Activated B cell treated with CpG ODN at 0.5 μM for 24 hours (primary cell): ENCODE measurements around the gene LRRC61. TPM values are rescaled to one million over a fixed set of nuclear protein-coding genes. Genes with fewer than 3 reads are reported as not detected.
"Not testable (repeated sequence)": the region's sequence is repeated elsewhere in the genome, so short reads cannot be mapped to it uniquely, and the experiment has no call there.

ENCODE experiments used
- ATAC-seq: fragments of 200-7000 bp; cut with Tn5 transposase; one replicate; pipeline ENCODE4 v1.10.0; 2021; ENCODE audit warnings: low read depth, mild to moderate bottlenecking, moderate library complexity
- CTCF ChIA-PET: fragments of 350-600 bp; sonication (Branson Sonifier 250); formaldehyde crosslinking; loops from one replicate; lab custom pipeline; 2021; ENCODE audit warnings: antibody characterized with exemption; lab: Charles Lee
- POLR2A ChIA-PET: fragments of 350-600 bp; sonication (Branson Sonifier 250); formaldehyde crosslinking; loops from one replicate; lab custom pipeline; 2021; ENCODE audit warnings: antibody characterized with exemption; lab: Charles Lee
- DNase-seq: peaks from one replicate; pipeline ENCODE4 v3.0.0; 2022
- H3K27ac Mint-ChIP-seq: one replicate; pipeline ENCODE4 v1.8.0; 2020; ENCODE audit warnings: mixed read lengths
- H3K27me3 Mint-ChIP-seq: one replicate; pipeline ENCODE4 v1.8.0; 2021; ENCODE audit warnings: mixed read lengths
- H3K36me3 Mint-ChIP-seq: one replicate; pipeline ENCODE4 v1.8.0; 2021; ENCODE audit warnings: low read depth, mixed read lengths
- H3K4me1 Mint-ChIP-seq: one replicate; pipeline ENCODE4 v1.8.0; 2021; ENCODE audit warnings: mixed read lengths
- H3K4me3 Mint-ChIP-seq: one replicate; pipeline ENCODE4 v1.8.0; 2020; ENCODE audit warnings: mild to moderate bottlenecking, mixed read lengths
- H3K9me3 Mint-ChIP-seq: one replicate; pipeline ENCODE4 v1.8.0; 2020; ENCODE audit warnings: mixed read lengths
- intact Hi-C: fragments of 100-400 bp; cut with micrococcal nuclease; formaldehyde crosslinking; loops from one replicate; pipeline ENCODE4 v1.15.1; 2024
- total RNA-seq: library from RNA; stranded (reverse); gene quantifications from 2 replicates; pipeline ENCODE4 v1.2.3, GENCODE V29; 2022
- TF ChIP-seq, protein P1 (sequence below): fragments of 200-600 bp; IDR thresholded peaks from one replicate; pipeline ENCODE4 v1.8.0; 2022; ENCODE audit warnings: antibody characterized with exemption, mild to moderate bottlenecking

Gene LRRC61
- total RNA-seq, 1 donor from 2014 or later, result 11.0 TPM

DNA sequence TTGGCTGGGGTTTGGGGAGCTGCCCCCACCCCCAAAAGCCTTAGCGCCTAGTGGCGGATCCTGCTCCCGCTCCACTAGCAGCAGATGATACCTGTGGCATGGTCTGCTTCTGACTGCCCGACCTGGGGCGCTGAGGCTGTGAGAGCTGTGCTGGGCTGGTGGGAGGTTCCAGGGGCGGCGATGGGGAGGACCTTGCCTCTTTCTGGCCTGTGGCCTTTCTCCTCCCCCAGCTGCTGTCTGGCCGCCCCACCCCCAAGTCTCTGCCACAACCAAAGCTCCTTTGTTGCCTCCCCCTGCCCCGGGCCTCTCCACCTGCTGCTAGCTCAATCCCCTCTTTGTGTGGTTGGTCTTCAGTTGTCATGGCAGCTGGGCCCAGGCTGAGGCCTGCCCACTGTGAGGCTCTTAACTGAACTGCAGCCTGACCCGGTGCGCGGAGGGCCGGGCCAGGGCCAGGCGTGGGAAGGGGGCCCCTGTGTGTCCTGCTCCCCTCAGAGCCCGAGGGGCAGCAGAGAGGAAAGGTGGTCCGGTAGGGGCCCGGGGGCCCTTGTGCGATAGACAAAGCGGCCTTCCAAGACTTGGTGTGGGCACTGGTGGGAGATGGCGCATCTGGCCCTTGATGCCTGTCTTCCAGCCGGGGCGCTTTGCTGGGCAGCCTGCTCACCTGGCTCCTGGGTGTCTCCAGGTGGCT, 60.7 kb downstream of the LRRC61 start:
- H3K27ac Mint-ChIP-seq, result no peak overlapping the region
- TF ChIP-seq, protein P1, sequence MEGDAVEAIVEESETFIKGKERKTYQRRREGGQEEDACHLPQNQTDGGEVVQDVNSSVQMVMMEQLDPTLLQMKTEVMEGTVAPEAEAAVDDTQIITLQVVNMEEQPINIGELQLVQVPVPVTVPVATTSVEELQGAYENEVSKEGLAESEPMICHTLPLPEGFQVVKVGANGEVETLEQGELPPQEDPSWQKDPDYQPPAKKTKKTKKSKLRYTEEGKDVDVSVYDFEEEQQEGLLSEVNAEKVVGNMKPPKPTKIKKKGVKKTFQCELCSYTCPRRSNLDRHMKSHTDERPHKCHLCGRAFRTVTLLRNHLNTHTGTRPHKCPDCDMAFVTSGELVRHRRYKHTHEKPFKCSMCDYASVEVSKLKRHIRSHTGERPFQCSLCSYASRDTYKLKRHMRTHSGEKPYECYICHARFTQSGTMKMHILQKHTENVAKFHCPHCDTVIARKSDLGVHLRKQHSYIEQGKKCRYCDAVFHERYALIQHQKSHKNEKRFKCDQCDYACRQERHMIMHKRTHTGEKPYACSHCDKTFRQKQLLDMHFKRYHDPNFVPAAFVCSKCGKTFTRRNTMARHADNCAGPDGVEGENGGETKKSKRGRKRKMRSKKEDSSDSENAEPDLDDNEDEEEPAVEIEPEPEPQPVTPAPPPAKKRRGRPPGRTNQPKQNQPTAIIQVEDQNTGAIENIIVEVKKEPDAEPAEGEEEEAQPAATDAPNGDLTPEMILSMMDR, result no peak
- POLR2A ChIA-PET, result interaction anchor here (1.1 to 3.5 kb wide), 3 partner anchors 16 to 23 kb away, joined by 3 to 16 read pairs (median 3); a partner anchor contains a TSS
- intact Hi-C loops, result no loop called here
- ATAC-seq (no peak), DNase-seq (peak; percentile 12)
- H3K27me3 Mint-ChIP-seq, result no peaks in the 10 kb centered on the region
- CTCF ChIA-PET, result no interaction called here
- peaks cover 37% of the 10 kb centered on the region for H3K4me1 Mint-ChIP-seq
- no peak overlapping the region for H3K4me3 Mint-ChIP-seq
- H3K9me3 Mint-ChIP-seq, result no peaks in the 10 kb centered on the region
- no peaks in the 10 kb centered on the region for H3K36me3 Mint-ChIP-seq

DNA sequence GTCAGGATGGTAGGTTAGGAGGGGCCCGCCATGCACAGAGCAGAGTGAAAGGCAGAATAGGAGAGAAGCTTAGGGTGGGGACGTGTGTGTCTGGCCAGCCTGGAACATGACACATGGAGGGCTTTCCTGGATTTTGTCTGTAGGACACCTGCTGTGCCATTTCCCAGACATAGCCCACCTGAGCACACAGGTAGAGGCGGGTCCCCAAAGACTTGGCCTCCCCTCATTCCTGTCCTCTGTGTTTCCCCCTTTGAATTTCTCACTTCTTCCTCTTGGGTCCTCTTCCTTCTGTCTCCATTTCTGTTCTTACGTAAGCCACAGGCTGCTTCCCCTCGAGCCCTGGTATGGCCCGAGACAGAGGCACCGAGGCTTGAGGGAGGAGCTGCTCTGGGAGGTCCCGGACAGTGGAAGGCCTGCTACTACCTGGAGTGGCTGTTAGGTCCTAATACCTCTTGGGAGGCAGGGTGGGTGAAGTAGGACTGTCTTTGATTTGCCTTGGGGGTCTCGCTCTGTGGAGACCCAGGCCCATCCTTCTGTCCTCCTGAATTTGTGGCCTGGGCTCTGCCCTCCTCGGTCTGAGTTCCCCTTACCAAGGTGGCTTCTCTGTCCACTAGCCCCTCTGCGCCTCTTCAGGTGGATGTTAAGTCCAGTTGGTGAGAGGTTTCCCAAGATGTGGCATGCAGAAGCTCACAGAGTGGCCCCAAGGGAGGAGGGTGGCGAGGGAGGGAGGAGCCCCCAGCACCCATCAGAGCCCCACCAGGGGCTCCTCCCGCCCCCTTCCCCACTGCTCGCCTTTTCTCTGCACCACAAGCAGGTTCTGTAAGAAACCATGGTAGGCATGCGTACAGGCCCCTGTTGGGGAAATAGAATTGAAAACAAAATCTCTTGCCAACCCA, 61.5 kb downstream of the LRRC61 start:
- no peak for ATAC-seq
- peak; percentile 13 for DNase-seq
- intact Hi-C loops, result no loop called here

DNA sequence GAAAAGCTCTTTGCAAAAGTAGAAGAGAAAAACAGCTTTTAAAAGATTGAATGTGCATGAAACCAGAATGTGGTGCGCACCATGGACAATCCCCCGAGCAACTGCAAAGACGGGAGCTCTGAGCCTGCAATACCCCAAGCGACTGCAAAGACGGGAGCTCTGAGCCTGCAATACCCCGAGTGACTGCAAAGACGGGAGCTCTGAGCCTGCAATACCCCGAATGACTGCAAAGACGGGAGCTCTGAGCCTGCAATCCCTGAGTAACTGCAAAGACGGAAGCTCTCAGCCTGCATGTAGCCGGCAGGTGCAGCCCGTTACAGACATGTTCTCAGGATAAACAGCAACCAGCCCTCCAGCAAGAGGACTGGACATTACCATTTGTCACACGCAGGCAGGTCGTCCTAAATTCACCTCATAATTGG, 62.2 kb downstream of the LRRC61 start:
- H3K9me3 Mint-ChIP-seq, result no peaks in the 10 kb centered on the region
- no peaks in the 10 kb centered on the region for H3K36me3 Mint-ChIP-seq
- ChIA-PET POLR2A (interaction anchor here (1.1 to 3.5 kb wide), 3 partner anchors 16 to 21 kb away, joined by 3 to 16 read pairs (median 4); a partner anchor contains a TSS), CTCF (interaction anchor here (1.0 kb wide), 1 partner anchor 22 kb away, joined by 3 read pairs; no protein-coding TSS in a partner anchor)
- H3K4me1 Mint-ChIP-seq, result peaks cover 29% of the 10 kb centered on the region
- H3K27ac Mint-ChIP-seq, result no peak overlapping the region
- no peaks in the 10 kb centered on the region for H3K27me3 Mint-ChIP-seq
- TF ChIP-seq, protein P1, result no peak
- no peak for ATAC-seq
- intact Hi-C loops, result no loop called here
- DNase-seq, result no peak
- H3K4me3 Mint-ChIP-seq, result no peak overlapping the region

More for the DNA sequence above, 61.5 kb downstream of the LRRC61 start:
- TF ChIP-seq, protein P1, result no peak
- no peaks in the 10 kb centered on the region for H3K27me3 Mint-ChIP-seq
- H3K4me1 Mint-ChIP-seq, result peaks cover 35% of the 10 kb centered on the region
- CTCF ChIA-PET, result no interaction called here
- POLR2A ChIA-PET, result interaction anchor here (1.1 to 3.5 kb wide), 4 partner anchors 15 to 22 kb away, joined by 3 to 16 read pairs (median 4); a partner anchor contains a TSS
- no peak overlapping the region for H3K4me3 Mint-ChIP-seq
- no peaks in the 10 kb centered on the region for H3K36me3 Mint-ChIP-seq
- no peak overlapping the region for H3K27ac Mint-ChIP-seq
- no peaks in the 10 kb centered on the region for H3K9me3 Mint-ChIP-seq

DNA sequence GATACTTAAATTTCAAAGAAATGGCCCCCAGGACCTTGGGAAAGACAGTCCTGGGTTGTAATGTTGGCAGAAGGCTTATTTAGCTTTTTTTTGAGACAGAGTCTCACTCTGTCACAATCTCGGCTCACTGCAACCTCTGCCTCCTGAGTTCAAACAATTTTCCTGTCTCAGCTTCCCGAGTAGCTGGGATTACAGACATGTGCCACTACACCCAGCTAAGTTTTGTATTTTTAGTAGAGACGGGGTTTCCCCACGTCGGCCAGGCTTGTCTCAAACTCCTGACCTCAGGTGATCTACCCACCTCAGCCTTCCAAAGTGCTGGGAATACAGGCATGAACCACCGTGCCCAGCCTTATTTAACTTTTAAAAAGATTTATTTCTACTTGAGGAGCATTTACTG, 62.7 kb downstream of the LRRC61 start:
- H3K4me1 Mint-ChIP-seq, result peaks cover 23% of the 10 kb centered on the region
- H3K27me3 Mint-ChIP-seq, H3K9me3 Mint-ChIP-seq, intact Hi-C loops, ATAC-seq, H3K4me3 Mint-ChIP-seq, H3K27ac Mint-ChIP-seq, H3K36me3 Mint-ChIP-seq, DNase-seq: not testable (repeated sequence)
- CTCF ChIA-PET, result interaction anchor here (0.7 to 1.0 kb wide), 2 partner anchors 18 to 21 kb away, joined by 3 read pairs; no protein-coding TSS in a partner anchor
- POLR2A ChIA-PET, result interaction anchor here (1.4 kb wide), 1 partner anchor 16 kb away, joined by 4 read pairs; no protein-coding TSS in a partner anchor

Other genes starting within 250 kb of the LRRC61 start
- gene ACTR3C, start 190 bp downstream of the LRRC61 start, total RNA-seq, result 10.1 and 14.3 TPM in 2 replicates
- not detected in 2 replicates for gene RARRES2, start 18.3 kb downstream of the LRRC61 start, total RNA-seq
- gene REPIN1, start 45.5 kb downstream of the LRRC61 start, total RNA-seq, result 106 and 116 TPM in 2 replicates
- gene ZNF775, start 56.0 kb downstream of the LRRC61 start, total RNA-seq, result 8.0 and 8.8 TPM in 2 replicates
- 0.22 TPM in 1 of 2 replicates, not detected in the other for gene GIMAP8, start 127.3 kb downstream of the LRRC61 start, total RNA-seq
- gene GIMAP7, start 191.5 kb downstream of the LRRC61 start, total RNA-seq, result 0.39 TPM in 1 of 2 replicates, not detected in the other
- gene GIMAP4, start 244.0 kb downstream of the LRRC61 start, total RNA-seq, result 0.29 and 0.40 TPM in 2 replicates